DMS53 treated with DMSO at 0.1 percent for 48 hours (cell line): Measurements from ENCODE around the gene OSBPL8.

Experiments
- DNase-seq: peaks from one replicate; lab custom pipeline; 2025; ENCODE audit not compliant: unreplicated experiment; lab: John Stamatoyannopoulos, UW

Gene OSBPL8, protein sequence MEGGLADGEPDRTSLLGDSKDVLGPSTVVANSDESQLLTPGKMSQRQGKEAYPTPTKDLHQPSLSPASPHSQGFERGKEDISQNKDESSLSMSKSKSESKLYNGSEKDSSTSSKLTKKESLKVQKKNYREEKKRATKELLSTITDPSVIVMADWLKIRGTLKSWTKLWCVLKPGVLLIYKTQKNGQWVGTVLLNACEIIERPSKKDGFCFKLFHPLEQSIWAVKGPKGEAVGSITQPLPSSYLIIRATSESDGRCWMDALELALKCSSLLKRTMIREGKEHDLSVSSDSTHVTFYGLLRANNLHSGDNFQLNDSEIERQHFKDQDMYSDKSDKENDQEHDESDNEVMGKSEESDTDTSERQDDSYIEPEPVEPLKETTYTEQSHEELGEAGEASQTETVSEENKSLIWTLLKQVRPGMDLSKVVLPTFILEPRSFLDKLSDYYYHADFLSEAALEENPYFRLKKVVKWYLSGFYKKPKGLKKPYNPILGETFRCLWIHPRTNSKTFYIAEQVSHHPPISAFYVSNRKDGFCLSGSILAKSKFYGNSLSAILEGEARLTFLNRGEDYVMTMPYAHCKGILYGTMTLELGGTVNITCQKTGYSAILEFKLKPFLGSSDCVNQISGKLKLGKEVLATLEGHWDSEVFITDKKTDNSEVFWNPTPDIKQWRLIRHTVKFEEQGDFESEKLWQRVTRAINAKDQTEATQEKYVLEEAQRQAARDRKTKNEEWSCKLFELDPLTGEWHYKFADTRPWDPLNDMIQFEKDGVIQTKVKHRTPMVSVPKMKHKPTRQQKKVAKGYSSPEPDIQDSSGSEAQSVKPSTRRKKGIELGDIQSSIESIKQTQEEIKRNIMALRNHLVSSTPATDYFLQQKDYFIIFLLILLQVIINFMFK

DNA sequence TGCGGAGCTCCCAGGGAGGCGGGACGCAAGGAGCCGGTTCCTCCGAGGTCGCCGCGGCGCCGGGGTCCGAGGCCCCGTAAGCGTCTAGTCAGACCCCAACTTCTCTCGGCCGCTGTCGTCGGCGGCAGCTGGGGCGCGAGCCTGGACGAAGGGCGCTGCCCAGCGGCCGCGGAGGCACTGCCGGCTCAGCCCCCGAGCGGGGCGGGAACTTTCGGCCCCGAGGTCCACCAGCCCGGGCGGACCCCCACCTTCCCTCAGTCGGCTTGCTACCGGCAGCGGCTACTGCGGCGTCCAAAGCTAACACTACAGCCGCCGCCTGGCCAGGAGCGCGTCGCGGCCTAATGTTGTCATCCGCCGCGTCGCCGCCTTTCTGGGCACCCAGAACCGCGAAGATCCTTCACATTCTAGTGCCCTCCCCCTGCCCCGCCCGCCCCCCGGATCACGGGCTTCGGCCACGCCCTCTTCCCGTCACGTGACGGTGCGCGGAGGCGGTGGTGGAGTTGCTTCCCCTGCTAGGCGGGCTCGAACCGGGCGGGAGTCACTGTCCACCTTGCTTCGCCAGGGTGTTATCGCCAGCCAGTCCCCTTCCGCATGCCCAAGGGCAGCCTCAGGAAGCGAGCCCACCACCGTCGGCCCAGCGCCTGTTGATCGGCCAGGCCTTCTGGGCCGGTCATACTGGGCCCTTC lies at the start of gene OSBPL8:
Gene OSBPL8, minus strand, starts transcription at position 372 of the 686 bp plus-strand sequence. CDS start 72,220 bp downstream, outside the sequence.
- peak; percentile 85 for DNase-seq

DNA sequence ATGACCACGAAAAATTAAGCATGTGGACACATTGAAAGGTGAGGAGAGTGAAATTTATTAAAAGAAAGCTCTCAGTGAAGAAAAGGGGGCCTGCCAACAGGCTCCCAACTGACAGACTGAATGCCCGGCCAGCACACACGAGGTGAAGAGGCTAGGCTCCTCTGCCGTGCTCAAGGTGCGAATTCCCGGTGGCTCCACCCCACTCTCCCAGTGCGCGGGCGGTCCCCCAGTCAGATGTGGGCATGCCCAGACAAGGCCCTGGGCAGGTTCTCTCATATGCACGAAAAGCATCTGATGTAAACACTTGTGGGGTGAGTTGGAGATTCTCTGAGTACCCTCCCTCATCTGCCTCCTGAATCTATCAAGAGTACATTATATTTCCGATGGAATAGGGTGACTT lies 48.5 kb upstream of the OSBPL8 start:
- no peak for DNase-seq

DNA sequence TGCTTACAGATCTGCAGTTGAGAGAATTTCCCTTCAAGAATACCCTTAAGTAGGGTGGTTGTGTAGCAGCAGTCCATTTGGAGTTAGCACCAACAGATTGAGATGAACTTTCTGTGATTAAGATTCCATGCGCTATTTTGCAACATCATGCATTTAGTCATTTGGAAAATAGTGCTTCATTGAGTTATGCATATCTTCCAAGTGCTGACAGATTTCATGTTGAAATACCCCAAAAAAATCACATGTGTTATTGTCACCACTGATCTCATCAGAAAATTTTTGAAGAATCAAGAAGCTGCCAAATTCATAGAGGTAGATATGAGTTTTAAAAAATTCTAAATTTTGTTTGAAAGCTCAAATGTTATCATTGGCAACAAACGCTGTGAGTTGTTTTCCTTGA lies 35.5 kb upstream of the OSBPL8 start:
- no peak for DNase-seq

DNA sequence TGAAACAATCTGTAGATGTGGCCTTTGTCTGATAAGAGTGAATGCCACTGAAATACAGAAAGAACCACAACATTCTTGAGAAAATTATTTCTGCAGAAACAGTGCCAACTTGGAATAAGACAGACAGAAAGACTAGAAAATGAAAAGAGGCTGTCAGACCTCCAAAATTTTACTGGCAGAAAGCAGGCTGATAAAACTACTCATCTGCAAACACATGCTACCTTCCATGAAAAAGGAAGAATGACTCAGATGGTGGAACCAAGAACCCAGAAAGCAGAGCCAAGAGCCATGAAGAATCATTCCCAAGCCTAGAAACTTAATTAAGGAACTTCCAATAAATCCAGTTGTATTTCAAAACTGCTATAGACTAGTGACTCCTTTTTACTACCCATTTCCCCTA lies 31.9 kb upstream of the OSBPL8 start:
- no peak for DNase-seq

DNA sequence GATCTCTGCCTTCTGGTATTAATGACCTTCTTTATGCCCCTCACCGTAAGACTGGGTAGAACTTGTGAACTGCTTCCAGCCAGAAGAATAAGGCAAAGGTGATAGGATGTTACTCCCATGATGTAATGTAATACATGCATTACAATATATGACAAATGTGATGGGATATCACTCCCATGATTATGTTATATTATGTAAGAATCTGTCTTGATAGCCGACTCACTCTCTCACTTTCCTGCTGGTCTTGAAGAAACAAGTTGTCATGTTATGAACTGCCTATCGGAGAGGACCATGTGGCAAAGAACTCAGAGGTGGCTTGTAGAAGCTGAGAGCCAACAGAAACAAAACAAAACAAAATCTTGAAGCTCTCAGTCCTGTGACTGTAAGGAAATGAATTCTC lies 30.6 kb upstream of the OSBPL8 start:
- no peak for DNase-seq

DNA sequence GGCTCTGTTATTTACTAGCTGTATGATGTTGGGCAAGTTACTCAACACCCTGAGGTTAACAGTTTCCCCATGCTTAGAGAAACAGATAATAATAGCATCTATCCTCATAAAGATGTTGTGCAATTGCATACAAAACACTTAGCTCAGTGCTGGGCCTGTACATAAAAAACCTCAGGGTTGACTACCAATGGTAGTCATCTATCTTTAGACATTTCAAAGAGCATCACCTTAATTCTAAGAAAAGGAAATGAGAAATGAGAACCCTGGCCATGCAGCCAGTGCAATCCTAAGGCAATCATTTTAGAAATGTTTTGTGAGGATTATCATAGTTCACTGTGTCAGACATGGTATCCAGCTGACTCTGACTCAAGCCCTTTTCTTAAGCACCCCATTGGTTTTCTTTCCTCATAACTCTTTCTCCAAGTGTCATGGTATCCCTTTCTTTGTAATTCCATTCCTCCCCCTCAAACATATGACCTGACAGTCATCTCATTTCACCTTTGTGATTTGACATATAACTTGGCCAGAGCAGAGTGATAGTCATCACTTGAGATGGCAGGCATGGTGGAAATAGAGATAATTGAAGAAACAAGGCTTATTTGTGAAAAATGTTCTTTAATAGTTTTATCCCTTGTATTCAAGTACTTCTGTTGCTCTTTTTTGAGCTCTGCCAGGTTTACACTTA lies 29.5 kb upstream of the OSBPL8 start:
- no peak for DNase-seq

DNA sequence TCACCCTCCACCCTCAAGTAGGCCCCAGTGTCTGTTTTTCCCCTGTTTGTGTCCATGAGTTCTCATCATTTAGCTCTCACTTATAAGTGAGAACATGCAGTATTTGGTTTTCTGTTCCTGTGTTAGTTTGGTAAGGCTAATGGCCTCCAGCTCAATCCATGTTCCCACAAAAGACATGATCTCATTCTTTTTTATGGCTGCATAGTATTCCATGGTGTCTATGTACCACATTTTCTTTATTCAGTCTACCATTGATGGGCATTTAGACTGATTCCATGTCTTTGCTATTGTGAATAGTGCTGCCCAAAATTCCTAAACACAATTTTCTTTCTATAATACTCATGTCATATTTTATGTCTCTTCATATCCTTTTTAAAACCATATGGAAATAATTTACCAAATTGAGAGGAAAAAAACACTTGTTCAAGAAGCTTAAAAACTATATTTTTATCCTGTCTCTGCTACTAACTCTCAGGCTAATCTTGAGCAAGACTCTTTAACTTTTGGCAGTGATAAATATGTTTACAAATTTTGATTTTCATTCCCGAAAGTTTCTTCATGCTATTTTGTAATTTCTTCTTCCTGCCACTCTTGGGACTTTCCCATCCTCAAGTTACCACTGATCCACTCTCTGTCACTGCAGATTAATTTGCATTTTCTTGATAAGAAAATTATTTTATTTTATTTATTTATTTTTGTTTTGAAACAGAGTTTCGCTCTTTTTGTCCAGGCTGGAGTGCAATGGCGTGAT lies 28.0 kb upstream of the OSBPL8 start:
- no peak for DNase-seq

DNA sequence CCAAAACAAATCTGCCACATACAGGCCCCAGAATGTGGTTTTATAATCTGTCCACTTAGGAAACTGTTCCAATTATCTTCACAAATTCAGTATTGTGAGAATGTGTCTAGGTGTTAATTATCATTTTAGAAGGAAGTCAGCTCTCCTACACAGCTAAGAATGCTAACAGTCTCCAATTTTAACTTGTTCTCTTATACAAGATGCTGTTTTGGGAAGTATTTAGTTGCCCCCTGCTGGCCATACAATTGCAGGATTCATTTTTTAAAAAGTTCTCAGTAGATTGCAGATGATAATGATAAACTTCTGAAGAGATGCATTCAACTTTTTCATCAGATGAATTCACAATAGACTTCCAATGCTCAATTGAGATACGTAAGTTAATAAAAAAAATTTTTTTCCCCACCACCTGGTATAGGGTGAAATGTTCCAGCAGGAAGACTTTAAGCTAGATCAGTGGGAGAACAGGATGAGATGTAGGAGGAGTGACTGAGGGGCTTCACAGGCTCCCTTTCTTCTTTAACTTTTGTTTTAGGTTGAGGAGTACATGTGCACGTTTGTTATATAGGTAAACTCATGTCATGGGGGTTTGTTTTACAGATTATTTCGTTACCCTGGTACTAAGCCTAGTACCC lies 27.3 kb upstream of the OSBPL8 start:
- DNase-seq: peak; percentile 6

DNA sequence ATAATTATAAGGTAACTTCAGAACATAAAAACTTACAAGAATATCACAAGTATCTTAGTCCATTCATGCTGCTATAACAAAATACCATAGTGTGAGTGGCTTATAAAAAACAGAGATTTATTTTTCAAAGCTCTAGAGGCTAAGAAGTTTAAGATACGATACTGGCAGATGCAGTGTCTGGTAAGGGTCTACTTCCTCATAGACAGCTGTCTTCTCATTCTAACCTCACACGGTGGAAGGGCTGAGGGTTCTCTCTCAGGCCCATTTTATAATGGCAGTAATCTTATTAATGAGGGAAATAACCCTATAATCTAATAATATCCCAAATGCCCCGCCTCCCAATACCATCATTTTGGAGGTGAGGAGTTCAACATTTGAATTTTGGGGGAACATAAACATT lies 23.7 kb upstream of the OSBPL8 start:
- DNase-seq: no peak

DNA sequence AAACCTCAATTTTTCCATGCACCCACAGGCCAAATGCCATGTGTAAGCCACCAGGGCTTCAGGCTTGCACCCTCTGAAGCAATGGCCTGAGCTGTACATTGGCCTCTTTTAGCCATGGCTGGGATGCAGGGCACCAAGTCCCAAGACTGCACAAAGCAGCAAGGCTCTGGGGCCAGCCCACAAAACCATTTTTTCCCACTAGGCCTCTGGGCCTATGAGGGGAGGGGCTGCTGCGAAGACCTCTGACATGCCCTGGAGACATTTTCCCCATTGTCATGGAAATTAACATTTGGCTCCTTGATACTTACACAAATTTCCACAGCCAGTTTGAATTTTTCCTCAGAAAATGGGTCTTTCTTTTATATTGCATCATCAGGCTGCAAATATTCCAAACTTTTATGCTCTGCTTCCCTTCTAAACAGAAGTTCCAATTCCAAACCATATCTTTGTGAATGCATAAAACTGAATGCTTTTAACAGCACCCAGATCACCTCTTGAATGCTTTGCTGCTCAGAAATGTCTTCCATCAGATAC lies 14.3 kb upstream of the OSBPL8 start:
- no peak for DNase-seq

DNA sequence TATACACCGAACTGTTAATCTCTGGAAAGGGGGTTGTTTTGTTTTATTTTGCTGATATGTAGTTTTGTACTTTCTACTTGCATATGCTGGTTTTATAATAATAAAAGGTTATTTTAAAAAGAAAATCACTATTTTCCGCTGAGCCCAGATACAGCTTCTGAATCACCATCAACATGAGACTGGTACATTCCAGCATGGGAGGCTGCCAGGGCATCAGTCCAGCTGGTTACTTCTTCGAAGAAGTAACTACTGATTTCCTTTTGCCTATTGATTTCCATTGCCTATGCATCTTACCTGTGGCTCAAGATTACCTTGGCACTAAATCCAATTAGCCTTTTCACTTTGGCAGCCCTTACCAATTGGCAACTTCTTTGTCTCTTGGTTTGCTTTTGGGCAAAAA lies 11.7 kb upstream of the OSBPL8 start:
- DNase-seq: no peak

DNA sequence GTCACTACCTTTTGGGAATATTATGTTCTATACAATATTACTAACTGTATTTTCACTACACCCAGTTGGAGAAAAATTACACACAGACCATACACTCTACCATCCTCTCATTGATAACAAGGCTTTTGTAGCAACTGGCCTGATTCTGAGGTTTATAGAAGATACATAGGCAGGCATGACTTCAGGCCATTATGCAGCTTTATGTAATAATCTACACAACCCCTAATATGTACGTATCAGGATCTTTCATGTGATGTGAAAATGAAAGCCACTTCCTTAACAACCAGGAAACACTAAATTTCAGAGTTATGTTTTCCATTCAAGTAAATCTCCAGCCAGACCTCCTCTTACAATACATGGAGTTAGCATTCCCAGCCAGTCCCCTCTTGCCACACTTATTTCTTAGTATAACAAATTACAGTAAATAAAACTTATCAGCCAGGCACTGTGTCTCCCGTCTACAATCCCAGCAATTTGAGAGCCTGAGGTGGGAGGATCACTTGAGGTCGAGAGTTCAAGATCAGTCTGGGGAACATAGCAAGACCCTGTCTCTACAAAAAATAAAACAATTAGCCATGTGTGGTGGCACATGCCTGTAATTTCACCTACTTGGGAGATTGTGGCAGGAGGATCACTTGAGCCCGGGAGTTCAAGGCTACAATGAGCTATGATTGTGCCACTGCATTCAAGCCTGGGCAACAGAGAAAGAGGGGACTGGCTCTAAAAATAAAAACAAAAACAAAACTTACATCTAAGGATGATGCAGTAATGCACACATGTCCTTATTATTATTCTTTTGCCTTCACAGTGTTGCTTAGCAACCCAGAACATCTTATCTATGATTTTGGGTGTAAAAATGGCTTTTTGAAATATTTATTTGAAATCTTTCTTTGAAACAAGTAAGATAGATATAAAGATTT lies 10.4 kb upstream of the OSBPL8 start:
- DNase-seq: no peak

DNA sequence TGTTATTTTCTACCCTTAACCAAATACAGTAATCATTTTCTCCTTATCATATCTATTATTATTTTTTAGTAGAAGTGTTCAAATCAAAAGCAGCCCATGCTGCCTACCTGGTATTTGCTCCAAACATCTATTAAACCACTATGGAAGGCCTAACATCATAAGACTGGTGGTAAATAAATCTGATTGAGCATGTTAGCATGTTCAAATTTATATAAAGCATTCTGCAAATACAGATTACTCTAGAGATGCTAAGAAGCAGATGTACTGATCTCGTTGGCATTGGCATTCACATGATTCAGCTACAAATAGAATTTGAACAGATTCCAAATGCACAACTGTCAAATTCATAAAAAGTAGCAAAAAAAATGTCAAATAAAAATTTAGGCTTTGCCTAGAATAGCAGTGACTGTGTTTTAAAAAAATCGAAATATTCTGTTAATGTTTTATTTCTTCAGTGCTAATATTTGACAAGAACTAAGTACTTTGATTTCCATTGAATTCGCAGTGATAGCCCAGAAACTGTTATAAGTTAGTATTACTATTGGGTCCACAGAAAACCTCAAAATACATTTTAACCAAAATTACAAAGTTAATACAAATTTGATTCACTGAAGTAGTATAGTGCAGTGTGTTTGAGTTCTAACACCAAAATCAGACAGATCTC lies 9.4 kb upstream of the OSBPL8 start:
- DNase-seq: no peak

DNA sequence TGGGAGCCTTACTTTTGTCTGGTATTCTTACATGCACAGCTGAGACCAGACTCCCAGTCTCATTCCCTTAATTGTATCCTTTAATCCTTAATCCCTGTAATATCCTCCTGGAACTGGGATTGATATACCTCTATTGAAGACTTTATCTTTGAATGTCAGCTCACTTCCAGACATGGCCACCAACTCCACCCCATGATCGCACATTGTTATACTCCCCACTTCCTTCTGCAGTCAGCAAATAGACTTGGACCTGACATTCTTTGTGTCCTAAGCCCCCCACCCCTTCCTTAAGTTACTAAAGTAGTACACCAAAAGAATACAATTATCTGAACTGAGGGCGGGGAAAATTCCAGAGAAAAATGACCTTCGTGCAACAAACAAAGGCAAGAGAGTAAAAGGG lies 8.6 kb upstream of the OSBPL8 start:
- no peak for DNase-seq

DNA sequence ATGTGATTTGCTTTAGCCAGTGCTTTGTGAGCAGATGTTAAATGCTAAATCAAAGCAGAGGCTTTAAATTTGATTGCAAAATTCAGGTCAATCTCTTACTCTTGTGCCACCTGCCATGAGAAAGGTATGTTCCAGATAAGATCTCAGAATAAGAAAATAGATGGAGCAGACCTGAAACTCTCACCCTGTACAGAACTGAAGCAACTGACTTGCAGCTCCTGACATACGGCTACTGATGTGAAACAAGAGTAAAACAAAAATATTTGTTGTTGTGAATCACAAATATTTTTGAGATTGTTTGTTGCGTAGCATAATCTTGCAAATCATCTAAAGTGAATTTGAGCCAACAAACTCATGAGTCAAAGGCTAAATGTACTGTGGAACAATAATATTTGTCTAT lies 3.5 kb upstream of the OSBPL8 start:
- no peak for DNase-seq

DNA sequence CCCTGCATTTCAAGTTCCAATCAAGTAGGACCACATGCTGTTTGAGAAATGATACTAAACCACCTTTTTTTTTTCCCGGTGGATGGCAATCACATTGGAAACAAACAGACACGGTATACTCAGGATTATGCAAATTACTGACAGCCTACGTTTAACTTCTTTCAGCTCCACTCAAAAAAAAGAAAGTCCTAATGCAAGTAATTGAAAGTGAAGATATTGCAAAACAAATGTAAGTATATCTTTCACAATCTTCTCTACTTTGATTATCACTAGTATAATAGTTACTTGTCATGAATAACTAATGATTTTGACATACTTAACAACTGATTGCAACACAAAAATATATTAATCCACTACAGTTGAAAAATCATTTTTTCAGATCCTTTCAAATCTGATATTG lies 2.6 kb upstream of the OSBPL8 start:
- DNase-seq: no peak

DNA sequence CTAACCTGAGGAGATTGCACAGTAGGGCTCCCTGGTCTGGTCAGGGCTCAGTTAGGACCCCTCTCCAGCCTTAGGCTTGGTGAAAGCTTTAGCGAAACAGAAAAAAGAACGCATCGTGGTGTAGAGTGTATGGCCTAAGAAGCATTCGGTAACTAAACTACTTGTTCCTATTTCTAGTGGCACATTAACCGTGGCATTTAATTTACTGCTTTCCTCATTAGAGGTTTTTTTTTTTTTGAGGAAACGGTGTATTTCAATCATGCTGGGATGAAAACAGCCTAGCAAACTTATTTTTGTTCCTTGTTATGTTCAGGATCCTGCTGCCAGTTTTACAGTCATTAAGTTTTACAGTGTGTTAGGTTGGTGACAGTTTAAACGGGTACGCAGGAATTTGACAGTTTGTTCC lies 518 bp upstream of the OSBPL8 start:
- DNase-seq: peak; percentile 79
